Endometrial microvascular endothelial cells (primary cell): ENCODE data around the gene FRMD4A. TPM values are rescaled to one million over a fixed set of nuclear protein-coding genes. Genes with fewer than 3 reads are reported as not detected.
"Not testable (repeated sequence)": the region's sequence is repeated elsewhere in the genome, so short reads cannot be mapped to it uniquely, and the experiment has no call there.

ENCODE experiments used
- in situ Hi-C: cut with HindIII; loops from 2 replicates; pipeline ENCODE4 v1.10.0; 2017; ENCODE audit warnings: low sequenced_read_pairs, low pct_unique_long_range_greater_than_20kb; ENCODE audit errors: inconsistent ontology term
- total RNA-seq: library from RNA; depleted of rRNA; stranded (reverse); fragments of >200 nt; gene quantifications from one replicate; pipeline ENCODE4 v1.2.3, GENCODE V29; 2015; ENCODE audit errors: inconsistent ontology term

FRMD4A gene
- total RNA-seq, 1 donor from 2014 or later: 62.2 TPM

DNA sequence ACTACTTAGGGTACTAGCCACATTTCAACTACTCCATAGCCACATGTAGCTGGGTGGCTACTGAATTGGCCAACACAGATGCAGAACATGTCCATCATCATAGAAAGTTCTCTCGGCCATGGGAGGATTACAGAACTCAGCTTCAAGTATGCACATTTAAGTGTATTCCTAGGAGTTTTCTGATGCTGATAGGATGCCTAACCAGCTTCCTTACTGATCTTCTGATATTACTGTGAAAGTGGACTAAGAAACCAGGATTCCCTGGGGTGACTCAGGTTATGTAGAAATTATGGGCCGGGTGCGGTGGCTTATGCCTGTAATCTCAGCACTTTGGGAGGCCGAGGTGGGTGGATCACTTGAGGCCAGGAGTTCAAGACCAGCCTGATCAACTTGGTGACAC is 125.5 kb downstream of the FRMD4A start:
- in situ Hi-C loops: no loop called here

GRCh38 chr10:14200698-14201544 is 129.8 kb downstream of the FRMD4A start:
- in situ Hi-C loops: no loop called here

GRCh38 chr10:14199098-14199497 is 131.6 kb downstream of the FRMD4A start:
- in situ Hi-C loops: not testable (repeated sequence)

GRCh38 chr10:14198078-14198477 is 132.6 kb downstream of the FRMD4A start:
- in situ Hi-C loops: no loop called here

DNA sequence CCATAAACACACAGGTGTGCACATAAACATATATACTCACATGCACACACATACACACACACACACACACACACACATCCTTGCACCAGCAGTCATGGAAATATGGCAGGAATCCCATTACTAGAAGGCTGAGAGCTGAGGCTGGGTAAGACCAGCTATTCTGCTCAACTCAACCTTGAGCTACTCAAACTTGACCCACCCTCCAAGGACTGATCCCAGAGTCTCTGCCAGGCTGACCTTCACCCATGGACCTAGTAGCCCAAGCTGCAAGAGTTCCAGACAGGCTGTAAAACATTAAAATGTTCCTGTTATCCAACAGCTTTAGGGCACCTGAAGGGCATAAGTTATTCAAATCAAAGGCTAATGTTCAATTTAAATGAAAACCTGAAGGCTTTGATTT is 134.6 kb downstream of the FRMD4A start:
- in situ Hi-C loops: no loop called here

DNA sequence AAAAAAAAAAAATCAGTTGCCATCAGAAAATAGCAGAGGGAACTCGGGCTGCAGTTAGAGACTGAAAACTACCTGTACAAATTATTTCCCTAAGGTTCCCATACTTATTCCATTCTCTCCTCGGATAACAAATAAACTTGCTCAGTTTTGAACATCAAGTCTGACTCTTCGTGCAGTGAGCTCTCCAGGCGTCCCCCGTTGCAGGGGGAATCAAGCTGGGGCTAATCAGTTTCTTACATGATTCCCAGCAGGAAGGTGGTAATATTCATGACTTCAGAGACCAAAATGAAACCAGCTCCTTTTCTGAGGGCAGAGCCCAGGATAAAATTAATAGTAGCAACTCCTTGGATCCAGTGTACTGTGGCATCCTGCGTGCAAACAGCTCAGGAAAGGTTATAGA is 135.3 kb downstream of the FRMD4A start:
- in situ Hi-C loops: no loop called here

DNA sequence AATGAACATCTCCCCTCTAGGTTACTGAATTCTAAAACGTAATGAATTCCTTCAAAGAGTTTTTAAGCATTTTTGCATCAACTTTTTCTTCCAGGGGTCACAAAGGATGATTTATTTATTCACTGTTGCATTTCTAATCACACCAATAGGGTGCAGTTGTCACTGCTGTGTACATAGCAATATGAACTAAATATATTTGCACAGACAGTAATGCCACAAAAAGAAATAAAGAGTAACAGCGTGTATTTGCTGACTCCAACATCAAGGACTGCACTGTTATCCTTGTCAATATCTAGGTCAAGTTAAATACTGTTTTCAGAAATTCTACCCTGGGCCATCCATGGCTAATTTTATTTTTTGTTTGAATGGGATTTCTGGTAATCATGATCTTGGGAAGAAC is 138.0 kb downstream of the FRMD4A start:
- in situ Hi-C loops: no loop called here

DNA sequence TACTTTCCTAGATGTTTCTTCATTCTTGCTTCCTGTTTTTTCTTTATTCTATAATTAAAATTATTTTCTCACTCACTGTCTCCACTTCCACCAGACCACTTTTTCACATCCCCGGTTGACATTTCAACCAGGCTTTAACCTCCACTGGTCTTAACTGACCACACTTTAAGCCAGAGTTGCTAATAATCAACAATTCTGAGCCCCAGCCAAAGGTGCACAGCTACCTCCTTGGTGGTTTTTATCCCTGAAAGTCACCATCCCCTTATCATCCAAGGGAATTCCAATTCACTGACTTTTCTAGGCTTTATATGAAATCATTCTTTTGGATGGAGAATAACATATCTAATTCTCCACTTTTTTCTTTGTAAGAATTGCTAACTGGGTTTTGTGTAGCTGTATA is 138.9 kb downstream of the FRMD4A start:
- in situ Hi-C loops: no loop called here

DNA sequence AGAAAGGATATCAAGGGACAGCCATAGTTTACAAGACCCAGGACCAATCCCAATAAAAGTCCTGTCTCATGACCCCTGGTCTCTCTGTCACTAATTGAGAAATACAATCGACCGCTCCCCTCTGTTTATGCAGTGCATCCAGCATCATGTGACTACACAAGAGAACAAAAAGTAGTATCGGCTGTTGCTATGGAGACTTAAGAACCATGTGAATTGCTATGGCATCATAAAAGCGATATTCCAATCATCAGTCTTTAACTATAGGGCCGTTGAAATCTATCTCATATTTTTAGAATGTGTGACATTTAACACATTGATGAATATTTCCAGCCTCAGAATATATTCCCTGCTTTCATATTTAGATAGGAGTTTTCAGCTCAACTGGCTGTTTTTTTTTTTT is 139.3 kb downstream of the FRMD4A start:
- in situ Hi-C loops: no loop called here

- in situ Hi-C loops: no loop called here
Observed at GRCh38 chr10:14190702-14191101, 140.0 kb downstream of the FRMD4A start.

- in situ Hi-C loops: no loop called here
Observed at GRCh38 chr10:14186245-14186644, 144.5 kb downstream of the FRMD4A start.

GRCh38 chr10:14185316-14186045 is 145.2 kb downstream of the FRMD4A start:
- in situ Hi-C loops: no loop called here

DNA sequence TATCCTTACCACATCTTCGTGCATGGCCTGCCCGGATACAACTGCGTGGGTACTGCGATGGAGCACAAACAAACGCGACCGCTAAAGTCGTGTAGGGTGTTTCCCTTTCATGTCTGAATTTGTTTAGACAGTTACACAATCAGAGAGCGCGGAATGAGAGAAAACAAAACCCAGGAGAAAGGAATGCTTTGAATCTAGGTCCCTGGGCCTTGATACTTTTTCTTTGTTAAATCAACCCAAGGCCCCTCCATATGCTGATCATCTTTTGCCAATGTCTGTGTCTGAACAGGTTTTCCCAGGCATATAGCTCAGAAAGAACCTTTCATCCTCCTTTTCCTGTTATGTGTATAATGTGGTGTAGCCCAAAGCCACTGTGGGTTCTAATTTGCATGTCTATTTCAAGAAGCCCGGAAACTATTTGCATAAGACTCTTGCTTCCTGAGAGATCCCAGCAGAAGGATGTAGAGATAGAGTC is 145.8 kb downstream of the FRMD4A start:
- in situ Hi-C loops: no loop called here

DNA sequence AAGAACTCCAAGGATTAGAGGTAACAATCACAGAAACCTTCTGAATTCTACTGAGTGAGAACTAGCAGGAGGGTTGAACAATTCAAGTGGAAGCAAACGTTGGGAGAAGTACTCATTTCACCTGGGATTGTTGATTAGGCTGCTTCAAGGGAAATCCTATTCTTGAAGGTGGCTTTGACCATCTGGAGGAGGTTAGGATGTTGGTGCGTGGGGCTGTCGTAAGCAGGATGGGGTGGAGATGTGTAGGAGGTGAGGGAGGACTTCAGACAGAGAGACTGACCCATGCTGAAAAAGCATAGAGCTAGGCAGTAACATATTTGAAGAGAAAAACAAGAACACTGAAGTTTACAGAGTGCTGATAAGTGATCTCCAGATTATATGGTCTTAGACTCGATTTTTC is 147.9 kb downstream of the FRMD4A start:
- in situ Hi-C loops: no loop called here

DNA sequence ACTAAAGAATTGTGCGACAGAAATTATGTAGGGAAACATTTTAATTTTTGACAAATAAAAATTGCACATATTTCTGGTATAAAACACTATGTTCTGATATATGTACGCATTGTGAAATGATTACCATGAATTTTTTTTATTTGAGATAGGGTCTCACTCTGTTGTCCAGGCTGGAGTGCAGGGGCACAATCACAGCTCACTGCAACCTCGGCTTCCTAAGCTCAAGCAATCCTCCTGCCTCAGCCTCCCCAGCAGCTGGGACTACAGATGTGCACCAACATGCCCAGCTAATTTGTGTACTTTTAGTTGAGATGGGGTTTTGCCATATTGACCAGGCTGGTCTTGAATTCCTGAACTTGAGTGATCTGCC is 149.2 kb downstream of the FRMD4A start:
- in situ Hi-C loops: no loop called here

DNA sequence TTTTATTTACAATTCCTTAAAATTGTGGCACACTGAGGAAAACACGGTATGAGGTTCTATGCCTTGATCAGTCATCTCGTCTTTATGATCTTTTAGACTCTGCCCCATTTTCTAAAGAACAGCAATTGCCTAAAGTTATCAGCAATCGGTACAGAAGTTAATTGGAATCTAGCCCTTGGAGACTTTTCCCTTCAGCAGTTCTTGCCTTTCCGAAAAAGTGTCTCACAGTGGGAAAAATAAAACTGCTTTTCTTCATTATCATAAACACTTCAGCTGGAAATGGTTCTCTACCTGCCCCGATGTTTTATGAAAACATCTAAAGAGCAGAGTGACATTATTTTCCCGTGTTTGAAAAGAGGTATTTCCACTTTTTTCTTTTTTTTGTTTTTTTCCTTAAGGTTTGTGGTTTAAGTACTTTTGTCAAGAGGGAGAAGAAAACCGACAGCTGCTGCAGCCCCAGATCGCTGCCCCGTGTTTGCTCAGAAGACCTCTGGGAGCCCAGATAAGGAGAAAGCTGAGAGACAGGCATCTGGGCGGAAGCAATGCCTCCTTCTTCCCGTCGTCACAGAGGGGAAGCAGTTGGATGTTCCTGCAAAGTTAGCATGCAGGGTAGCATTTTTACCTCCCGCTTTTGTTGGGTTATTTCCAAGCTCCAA is 149.7 kb downstream of the FRMD4A start:
- in situ Hi-C loops: no loop called here

- in situ Hi-C loops: no loop called here
Observed at GRCh38 chr10:14179251-14179650, 151.5 kb downstream of the FRMD4A start.

DNA sequence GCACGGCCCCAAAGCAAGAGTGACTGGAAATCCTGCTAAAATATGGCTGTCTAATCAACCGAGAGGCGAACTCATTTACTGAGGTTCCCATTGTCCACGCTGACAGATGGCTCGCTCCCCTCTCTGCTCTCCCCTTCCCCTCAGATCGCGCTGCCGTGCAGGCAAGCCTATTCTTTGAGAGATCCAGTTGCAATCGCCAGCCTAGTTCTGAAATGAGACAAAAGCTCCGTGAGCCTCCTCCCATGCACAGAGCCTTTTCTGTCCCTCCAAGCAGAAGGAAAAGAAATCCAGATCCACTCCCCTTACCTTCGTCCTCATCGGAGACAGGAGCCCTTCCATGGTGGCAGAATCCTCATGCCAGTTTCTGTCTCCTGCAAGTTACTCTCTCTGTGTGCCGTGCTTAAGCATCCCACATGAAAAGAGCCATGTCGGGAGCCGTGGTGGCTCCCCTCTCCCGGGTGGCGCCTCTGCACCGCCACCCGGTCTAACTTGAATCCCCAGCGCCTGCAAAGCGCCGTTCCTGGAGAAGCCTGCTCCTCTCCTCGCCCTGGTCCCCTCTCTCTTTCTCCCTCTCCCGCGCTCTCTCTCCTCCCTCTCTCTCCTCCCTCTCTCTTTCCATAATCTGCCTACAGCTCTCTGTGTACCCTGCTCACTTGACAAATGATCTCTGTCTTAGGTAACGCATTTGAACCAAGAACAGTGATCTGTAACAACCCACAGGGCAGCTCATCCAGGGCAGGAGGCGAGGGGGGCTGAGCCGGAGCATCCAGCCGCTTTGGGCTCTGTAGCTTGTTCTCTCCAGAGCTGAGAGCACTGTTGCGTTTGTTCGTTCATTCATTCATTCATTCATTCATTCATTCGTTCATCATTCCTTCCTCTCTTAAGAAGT is 156.8 kb downstream of the FRMD4A start:
- in situ Hi-C loops: no loop called here

DNA sequence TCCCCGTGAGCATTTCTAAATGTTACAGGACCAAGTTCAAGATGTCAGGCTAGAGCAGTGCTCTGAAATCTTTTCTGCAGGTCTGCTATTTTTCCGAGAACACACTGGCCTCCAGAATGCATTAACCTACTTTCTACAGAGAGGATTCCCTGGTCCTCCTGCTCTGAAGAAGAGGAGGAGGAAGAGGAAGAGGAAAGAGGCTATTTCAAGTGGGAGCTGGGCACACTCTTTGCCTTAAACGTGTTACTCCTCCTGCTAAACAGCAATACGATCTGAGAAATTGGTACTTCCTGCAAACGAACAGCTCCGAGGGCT is 157.4 kb downstream of the FRMD4A start:
- in situ Hi-C loops: no loop called here
